PC-9 (cell line): ENCODE measurements around the gene EIF2D.

Experiments
- EZH2 ChIP-seq: fragments of 200-600 bp; sonication (generic); IDR thresholded peaks from 2 replicates; pipeline ENCODE4 v1.8.0; 2017; ENCODE audit warnings: antibody characterized with exemption, low read depth
- TF ChIP-seq, protein P1 (sequence below): fragments of 200-600 bp; sonication (generic); conservative IDR thresholded peaks from 2 replicates; pipeline ENCODE4 v1.6.1; 2017; ENCODE audit warnings: mixed run types, antibody characterized with exemption, mild to moderate bottlenecking, moderate library complexity

GRCh38 chr1:206657751-206658150 is 45.5 kb upstream of the EIF2D start:
- TF ChIP-seq, protein P1, sequence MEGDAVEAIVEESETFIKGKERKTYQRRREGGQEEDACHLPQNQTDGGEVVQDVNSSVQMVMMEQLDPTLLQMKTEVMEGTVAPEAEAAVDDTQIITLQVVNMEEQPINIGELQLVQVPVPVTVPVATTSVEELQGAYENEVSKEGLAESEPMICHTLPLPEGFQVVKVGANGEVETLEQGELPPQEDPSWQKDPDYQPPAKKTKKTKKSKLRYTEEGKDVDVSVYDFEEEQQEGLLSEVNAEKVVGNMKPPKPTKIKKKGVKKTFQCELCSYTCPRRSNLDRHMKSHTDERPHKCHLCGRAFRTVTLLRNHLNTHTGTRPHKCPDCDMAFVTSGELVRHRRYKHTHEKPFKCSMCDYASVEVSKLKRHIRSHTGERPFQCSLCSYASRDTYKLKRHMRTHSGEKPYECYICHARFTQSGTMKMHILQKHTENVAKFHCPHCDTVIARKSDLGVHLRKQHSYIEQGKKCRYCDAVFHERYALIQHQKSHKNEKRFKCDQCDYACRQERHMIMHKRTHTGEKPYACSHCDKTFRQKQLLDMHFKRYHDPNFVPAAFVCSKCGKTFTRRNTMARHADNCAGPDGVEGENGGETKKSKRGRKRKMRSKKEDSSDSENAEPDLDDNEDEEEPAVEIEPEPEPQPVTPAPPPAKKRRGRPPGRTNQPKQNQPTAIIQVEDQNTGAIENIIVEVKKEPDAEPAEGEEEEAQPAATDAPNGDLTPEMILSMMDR: no peak
- no peak for TF ChIP-seq EZH2
